Vagina (tissue), 2 donors: Measurements from ENCODE around the gene INF2. TPM values are rescaled to one million over a fixed set of nuclear protein-coding genes. Genes with fewer than 3 reads are reported as not detected.

Experiments
- DNase-seq, 2 donors: peaks; one replicate each; pipeline ENCODE4 v3.0.0-alpha.2; 2017; ENCODE audit errors: extremely low spot score in 2 of 2
- H3K27ac ChIP-seq: fragments of 200-600 bp; sonication (generic); one replicate; pipeline ENCODE4 v1.5.1; 2019
- H3K27me3 ChIP-seq: fragments of 200-600 bp; sonication (generic); one replicate; pipeline ENCODE4 v1.5.1; 2019
- H3K36me3 ChIP-seq, 2 donors: fragments of 200-600 bp; sonication (generic); one replicate each; pipeline ENCODE4 v1.5.1; 2017 to 2019
- H3K4me1 ChIP-seq: fragments of 200-600 bp; sonication (generic); one replicate; pipeline ENCODE4 v1.5.1; 2019
- H3K4me3 ChIP-seq, 2 donors: fragments of 200-600 bp; sonication (generic); 1 replicate in 1 of 2; 2 replicates in 1 of 2; pipeline ENCODE4 v1.5.1; 2016 to 2019
- H3K9me3 ChIP-seq: fragments of 200-600 bp; sonication (generic); one replicate; pipeline ENCODE4 v1.5.1; 2019
- POLR2A ChIP-seq, 2 donors: fragments of 450-650 bp; IDR thresholded peaks; one replicate each; pipeline ENCODE4 v1.6.1; 2017; ENCODE audit warnings: antibody characterized with exemption in 2 of 2, mild to moderate bottlenecking in 2 of 2, moderate library complexity in 2 of 2
- POLR2AphosphoS5 ChIP-seq, 2 donors: sonication (generic); formaldehyde crosslinking; IDR thresholded peaks; one replicate each; pipeline ENCODE4 v1.9.0; 2017; ENCODE audit warnings: antibody characterized with exemption in 2 of 2, mild to moderate bottlenecking in 2 of 2, low read depth in 1 of 2; ENCODE audit not compliant: insufficient read depth in 1 of 2
- intact Hi-C: fragments of 100-400 bp; cut with DNase I; formaldehyde crosslinking; loops from one replicate; pipeline ENCODE4 v1.15.1; 2023
- total RNA-seq: library from RNA; depleted of rRNA; stranded (reverse); fragments of >200 nt; gene quantifications from one replicate; pipeline ENCODE4 v1.2.3, GENCODE V29; 2016
- TF ChIP-seq, protein P1 (sequence below), 3 experiments: fragments of 450-650 bp in 2 of 3; fragments of 200-600 bp in 1 of 3; sonication (generic) in 1 of 3; IDR thresholded peaks; one replicate each; pipeline ENCODE4 v1.5.1; 2017 to 2019; ENCODE audit warnings: antibody characterized with exemption in 3 of 3, mild to moderate bottlenecking in 2 of 3, moderate library complexity in 2 of 3

The INF2 gene
- total RNA-seq, 1 donor from 2014 or later, result 49.1 TPM

DNA sequence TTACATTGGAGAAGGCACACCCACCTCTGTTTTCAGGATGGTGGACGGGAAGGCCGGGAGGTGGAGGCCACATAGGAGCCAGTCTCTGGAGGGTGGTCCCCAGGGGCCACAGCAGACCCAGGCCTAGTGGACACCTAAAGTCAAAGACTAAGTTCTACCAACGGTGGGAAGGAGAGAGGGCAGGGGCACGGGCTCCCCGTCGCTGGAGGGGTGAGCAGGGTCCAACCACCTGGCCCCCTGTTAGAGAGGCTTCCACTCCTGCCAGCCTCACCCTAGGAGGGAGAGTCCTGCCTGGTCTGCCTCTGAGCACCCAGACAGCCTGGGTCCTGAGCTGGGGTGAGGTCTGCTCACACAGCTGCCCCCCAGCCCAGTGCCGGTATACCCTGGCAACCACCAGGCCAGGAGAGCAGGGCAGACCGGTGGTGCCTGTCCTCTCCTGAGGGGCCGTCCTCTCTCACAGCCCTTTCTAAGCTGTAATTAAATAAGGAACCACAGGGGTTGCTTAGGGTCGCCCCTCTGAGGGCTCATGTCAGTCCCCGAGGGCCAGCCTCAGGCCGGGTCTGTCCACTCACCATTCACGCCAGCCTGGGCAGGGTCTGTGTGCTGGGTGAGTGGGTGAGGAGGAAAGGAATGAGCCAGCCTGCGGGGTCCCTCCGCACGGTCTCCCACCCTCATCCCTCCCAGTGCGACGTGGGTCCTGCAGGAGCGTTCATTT is 2.3 kb downstream of the INF2 start:
- TF ChIP-seq POLR2A (IDR thresholded peaks at IDR 0.05) (no peak), POLR2AphosphoS5 (IDR thresholded peaks at IDR 0.05; ENCODE audit: insufficient read depth in 1 of 2, low read depth in 1 of 2) (no peak)
- TF ChIP-seq, protein P1, sequence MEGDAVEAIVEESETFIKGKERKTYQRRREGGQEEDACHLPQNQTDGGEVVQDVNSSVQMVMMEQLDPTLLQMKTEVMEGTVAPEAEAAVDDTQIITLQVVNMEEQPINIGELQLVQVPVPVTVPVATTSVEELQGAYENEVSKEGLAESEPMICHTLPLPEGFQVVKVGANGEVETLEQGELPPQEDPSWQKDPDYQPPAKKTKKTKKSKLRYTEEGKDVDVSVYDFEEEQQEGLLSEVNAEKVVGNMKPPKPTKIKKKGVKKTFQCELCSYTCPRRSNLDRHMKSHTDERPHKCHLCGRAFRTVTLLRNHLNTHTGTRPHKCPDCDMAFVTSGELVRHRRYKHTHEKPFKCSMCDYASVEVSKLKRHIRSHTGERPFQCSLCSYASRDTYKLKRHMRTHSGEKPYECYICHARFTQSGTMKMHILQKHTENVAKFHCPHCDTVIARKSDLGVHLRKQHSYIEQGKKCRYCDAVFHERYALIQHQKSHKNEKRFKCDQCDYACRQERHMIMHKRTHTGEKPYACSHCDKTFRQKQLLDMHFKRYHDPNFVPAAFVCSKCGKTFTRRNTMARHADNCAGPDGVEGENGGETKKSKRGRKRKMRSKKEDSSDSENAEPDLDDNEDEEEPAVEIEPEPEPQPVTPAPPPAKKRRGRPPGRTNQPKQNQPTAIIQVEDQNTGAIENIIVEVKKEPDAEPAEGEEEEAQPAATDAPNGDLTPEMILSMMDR (IDR thresholded peaks at IDR 0.05), result no peak
- Histone ChIP-seq H3K4me3 (no peak overlapping the region), H3K27me3 (no peaks in the 10 kb centered on the region), H3K9me3 (no peaks in the 10 kb centered on the region), H3K4me1 (peaks cover 96% of the 10 kb centered on the region), H3K27ac (peak overlapping the region; percentile 30), H3K36me3 (no peaks in the 10 kb centered on the region)
- no peak for DNase-seq
- intact Hi-C loops, result no loop called here

DNA sequence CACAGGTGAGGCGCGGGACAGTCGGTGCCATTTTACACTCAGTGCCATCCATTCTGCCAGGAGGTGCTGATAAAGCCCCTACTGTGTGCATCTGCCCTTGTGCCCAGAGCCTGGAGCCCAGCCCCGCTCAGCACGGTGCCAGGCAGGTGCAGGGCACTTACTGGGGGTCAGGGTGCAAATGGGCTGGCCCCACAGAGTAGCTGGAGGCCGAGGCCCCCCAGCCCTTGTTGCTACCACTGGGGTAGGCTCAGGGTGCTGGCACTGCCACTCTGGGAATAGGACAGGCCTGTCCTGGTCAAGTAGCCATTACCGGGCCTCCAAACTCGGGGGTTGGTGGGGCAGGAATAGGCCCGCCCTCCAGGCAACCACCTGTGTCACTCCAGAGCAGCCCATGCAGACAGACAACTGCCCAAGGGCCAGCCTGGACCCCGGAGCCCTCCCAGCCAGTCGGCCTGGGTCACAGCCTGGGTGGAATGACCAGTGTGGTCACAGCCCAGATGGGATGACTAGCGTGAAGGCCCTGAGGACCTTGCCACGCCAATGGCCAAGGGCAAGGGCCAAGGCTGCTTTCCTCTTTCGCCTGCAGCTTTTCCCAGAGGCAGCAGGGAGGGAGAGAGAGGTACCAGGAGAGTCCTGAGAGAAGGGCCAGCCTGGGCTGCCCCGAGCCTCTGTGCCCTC is 3.0 kb downstream of the INF2 start:
- TF ChIP-seq POLR2AphosphoS5 (IDR thresholded peaks at IDR 0.05; ENCODE audit: insufficient read depth in 1 of 2, low read depth in 1 of 2) (no peak), POLR2A (IDR thresholded peaks at IDR 0.05) (no peak)
- TF ChIP-seq, protein P1 (IDR thresholded peaks at IDR 0.05), result no peak
- no peak overlapping the region for H3K4me3 ChIP-seq
- peaks cover 97% of the 10 kb centered on the region for H3K4me1 ChIP-seq
- DNase-seq, result no peak
- no peaks in the 10 kb centered on the region for H3K9me3 ChIP-seq
- intact Hi-C loops, result no loop called here
- H3K27me3 ChIP-seq, result no peaks in the 10 kb centered on the region
- H3K36me3 ChIP-seq, result no peaks in the 10 kb centered on the region
- H3K27ac ChIP-seq, result no peak overlapping the region

DNA sequence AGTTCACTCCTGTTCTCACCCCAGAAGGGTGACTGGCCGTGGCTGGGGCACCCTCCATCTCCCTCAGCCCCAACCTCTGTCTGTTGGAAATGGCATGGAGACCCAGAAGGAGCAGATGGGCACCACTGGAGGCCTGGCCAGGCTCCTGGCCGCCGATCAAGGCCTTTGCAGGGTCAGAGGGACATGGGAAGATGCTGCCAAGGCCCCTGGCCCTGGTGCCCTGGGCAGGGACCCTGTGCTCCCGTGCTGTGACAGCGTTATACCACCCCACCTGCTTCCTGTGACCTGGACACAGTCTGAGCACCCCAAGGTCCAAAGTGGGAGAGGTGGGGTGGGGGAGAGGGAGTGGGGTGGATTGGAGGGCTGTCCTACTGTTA is 3.5 kb downstream of the INF2 start:
- H3K4me1 ChIP-seq, result peaks cover 97% of the 10 kb centered on the region

DNA sequence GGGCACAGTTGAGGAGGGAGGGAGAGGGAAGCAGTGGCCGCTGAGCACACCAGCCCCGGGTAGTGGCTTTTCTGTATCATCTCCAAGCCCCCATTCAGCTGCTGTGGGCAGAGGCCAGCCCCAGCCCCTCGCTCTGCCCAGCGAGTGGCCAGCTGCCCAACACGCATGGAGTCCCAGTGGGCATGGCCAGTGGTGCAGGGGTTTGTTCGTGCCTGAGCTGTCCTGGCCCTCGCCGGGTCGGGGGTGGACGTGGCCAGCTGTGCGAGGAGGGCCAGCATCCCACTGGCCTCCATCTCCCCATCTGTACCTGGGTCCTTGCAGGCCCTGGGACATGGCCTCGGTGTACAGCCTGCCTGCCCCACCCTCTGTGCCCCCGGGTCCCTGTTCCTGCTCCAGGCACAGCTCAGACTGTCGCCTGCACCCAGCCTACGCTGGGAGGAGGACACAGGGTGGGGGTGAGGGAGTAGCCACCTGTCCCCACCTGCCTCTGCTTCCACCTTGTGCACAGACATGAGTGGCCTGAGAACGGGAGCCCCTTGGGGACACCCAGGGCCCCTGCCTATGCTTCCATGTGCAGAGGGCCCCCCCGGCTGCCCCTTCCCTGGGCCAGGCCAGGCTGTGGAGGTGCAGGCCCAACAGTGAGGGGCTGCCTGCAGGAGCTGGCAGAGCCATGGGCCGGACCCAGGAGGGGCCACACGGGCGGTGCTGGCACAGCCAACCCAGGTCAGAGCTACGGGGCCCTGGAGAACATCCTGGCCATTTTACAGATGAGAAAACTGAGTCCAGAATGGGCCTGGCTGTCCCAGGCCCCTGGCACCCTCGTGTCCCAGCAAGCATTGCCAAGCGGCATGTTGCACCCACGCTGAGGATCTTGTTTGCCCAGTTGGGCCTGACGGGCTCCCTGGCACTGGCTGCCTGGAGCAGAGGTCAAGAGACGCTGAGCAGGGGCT is 4.3 kb downstream of the INF2 start:
- Histone ChIP-seq H3K27ac (peak overlapping the region; percentile 35), H3K36me3 (no peaks in the 10 kb centered on the region), H3K4me1 (peaks cover 97% of the 10 kb centered on the region), H3K27me3 (no peaks in the 10 kb centered on the region), H3K9me3 (no peaks in the 10 kb centered on the region), H3K4me3 (no peak overlapping the region)
- intact Hi-C loops, result no loop called here
- no peak for DNase-seq
- no peak for TF ChIP-seq POLR2A (IDR thresholded peaks at IDR 0.05)
- no peak for TF ChIP-seq POLR2AphosphoS5 (IDR thresholded peaks at IDR 0.05; ENCODE audit: insufficient read depth in 1 of 2, low read depth in 1 of 2)
- TF ChIP-seq, protein P1 (IDR thresholded peaks at IDR 0.05), result no peak

More for the DNA sequence above, 3.5 kb downstream of the INF2 start:
- Histone ChIP-seq H3K36me3 (no peaks in the 10 kb centered on the region), H3K27ac (peak overlapping the region; percentile 2), H3K27me3 (no peaks in the 10 kb centered on the region), H3K9me3 (no peaks in the 10 kb centered on the region), H3K4me3 (no peak overlapping the region)
- no peak for TF ChIP-seq POLR2AphosphoS5 (IDR thresholded peaks at IDR 0.05; ENCODE audit: insufficient read depth in 1 of 2, low read depth in 1 of 2)
- TF ChIP-seq, protein P1 (IDR thresholded peaks at IDR 0.05), result no peak
- TF ChIP-seq POLR2A (IDR thresholded peaks at IDR 0.05), result no peak
- intact Hi-C loops, result no loop called here
- no peak for DNase-seq
